ENCODE data around the gene TFE3.
"Not testable (repeated sequence)": the region's sequence is repeated elsewhere in the genome, so short reads cannot be mapped to it uniquely, and the experiment has no call there.

DNA sequence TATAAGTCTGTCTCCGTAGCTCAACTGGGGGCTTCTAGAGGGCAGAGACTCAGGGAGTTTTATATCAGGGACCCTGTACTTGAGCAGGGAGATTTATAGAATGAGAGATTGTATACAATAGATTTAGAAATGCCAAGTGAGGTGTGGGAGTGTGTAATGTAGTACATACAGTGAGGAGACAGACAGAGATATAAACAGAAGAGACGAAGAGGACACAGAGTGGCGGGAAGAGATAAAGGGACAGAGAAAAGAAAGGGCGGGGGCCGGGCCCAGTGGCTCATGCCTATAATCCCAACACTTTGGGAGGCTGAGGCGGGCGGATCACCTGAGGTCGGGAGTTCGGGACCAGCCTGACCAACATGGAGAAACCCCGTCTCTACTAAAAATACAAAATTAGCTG is 62.8 kb downstream of the TFE3 start:
- TF ChIP-seq, protein P1, sequence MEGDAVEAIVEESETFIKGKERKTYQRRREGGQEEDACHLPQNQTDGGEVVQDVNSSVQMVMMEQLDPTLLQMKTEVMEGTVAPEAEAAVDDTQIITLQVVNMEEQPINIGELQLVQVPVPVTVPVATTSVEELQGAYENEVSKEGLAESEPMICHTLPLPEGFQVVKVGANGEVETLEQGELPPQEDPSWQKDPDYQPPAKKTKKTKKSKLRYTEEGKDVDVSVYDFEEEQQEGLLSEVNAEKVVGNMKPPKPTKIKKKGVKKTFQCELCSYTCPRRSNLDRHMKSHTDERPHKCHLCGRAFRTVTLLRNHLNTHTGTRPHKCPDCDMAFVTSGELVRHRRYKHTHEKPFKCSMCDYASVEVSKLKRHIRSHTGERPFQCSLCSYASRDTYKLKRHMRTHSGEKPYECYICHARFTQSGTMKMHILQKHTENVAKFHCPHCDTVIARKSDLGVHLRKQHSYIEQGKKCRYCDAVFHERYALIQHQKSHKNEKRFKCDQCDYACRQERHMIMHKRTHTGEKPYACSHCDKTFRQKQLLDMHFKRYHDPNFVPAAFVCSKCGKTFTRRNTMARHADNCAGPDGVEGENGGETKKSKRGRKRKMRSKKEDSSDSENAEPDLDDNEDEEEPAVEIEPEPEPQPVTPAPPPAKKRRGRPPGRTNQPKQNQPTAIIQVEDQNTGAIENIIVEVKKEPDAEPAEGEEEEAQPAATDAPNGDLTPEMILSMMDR (IDR thresholded peaks at IDR 0.05) = not testable (repeated sequence)
- not testable (repeated sequence) for TF ChIP-seq POLR2A, POLR2AphosphoS5 (IDR thresholded peaks at IDR 0.05)

Measured in upper lobe of left lung (tissue), 4 donors.